Measurements from ENCODE around the gene COG2. TPM values are rescaled to one million over a fixed set of nuclear protein-coding genes. Genes with fewer than 3 reads are reported as not detected.

COG2 gene
- total RNA-seq, 1 experiment from 2014 or later: 59.2 TPM

DNA sequence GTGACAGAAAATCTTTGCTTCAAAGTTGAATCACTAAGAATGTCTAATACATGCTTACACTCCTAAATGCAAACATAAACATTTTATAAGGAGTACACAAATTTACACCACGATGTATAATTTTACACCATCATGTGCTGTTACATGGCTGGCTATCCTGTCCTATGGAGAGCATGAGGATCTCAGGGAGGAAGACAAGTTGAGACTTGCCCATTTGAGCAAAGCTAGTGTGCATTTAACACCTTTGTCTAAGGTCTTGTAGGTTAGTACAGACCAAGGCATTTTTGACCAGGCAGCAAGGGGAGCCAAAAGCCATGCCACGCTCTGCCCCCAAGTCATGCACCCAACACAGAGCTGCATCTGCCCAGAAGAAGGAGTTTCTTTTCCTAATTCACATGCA lies 14.5 kb upstream of the COG2 start:
- intact Hi-C loops (cut with micrococcal nuclease; ENCODE audit: unreplicated experiment): no loop called here
- Mint-ChIP-seq H3K4me3 (ENCODE audit: low read depth, unreplicated experiment) (no peak overlapping the region), H3K4me1 (ENCODE audit: low read depth, unreplicated experiment) (no peaks in the 10 kb centered on the region), H3K9me3 (ENCODE audit: low read depth, unreplicated experiment) (no peaks in the 10 kb centered on the region), H3K27ac (ENCODE audit: unreplicated experiment) (no peak overlapping the region), H3K27me3 (ENCODE audit: unreplicated experiment) (no peaks in the 10 kb centered on the region), H3K36me3 (ENCODE audit: insufficient read depth, unreplicated experiment) (no peaks in the 10 kb centered on the region)
- no peak for TF ChIP-seq CTCF (IDR thresholded peaks at IDR 0.05; ENCODE audit: unreplicated experiment)
- no TSS peak for BruUV-seq (replicated peaks)
- CTCF ChIA-PET: no interaction called here
- DNase-seq: no peak

DNA sequence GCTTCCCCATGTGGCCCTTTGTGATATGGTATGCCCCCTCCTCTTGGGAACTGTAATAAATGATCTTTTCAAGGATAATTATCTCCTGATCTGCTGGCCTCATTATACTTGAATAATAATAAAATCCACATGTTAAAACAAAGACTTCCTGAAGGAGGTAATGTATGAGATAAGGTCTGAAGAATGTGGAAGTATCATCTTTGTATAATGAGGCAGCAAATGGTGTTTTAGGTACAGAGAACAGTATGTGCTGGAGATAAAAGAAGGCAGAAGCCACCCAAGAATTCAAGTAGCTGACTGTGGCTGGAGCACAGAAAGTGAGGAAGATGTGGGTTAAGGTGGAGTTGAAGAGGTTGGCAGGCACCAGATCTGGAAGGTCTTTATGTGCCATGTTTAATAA lies 12.8 kb upstream of the COG2 start:
- TF ChIP-seq CTCF (IDR thresholded peaks at IDR 0.05; ENCODE audit: unreplicated experiment): no peak
- CTCF ChIA-PET: no interaction called here
- Mint-ChIP-seq H3K36me3 (ENCODE audit: insufficient read depth, unreplicated experiment) (no peaks in the 10 kb centered on the region), H3K4me1 (ENCODE audit: low read depth, unreplicated experiment) (no peaks in the 10 kb centered on the region), H3K27ac (ENCODE audit: unreplicated experiment) (no peak overlapping the region), H3K4me3 (ENCODE audit: low read depth, unreplicated experiment) (no peak overlapping the region), H3K9me3 (ENCODE audit: low read depth, unreplicated experiment) (no peaks in the 10 kb centered on the region), H3K27me3 (ENCODE audit: unreplicated experiment) (no peaks in the 10 kb centered on the region)
- intact Hi-C loops (cut with micrococcal nuclease; ENCODE audit: unreplicated experiment): no loop called here
- BruUV-seq (replicated peaks): no TSS peak
- no peak for DNase-seq

GRCh38 chr1:230631477-230631876 lies 10.8 kb upstream of the COG2 start:
- CTCF ChIA-PET: no interaction called here
- no TSS peak for BruUV-seq (replicated peaks)
- TF ChIP-seq CTCF (IDR thresholded peaks at IDR 0.05; ENCODE audit: unreplicated experiment): no peak
- no peak for DNase-seq
- H3K9me3 Mint-ChIP-seq (ENCODE audit: low read depth, unreplicated experiment): no peaks in the 10 kb centered on the region
- H3K4me3 Mint-ChIP-seq (ENCODE audit: low read depth, unreplicated experiment): no peak overlapping the region
- H3K27me3 Mint-ChIP-seq (ENCODE audit: unreplicated experiment): no peaks in the 10 kb centered on the region
- intact Hi-C loops (cut with micrococcal nuclease; ENCODE audit: unreplicated experiment): no loop called here
- no peaks in the 10 kb centered on the region for H3K36me3 Mint-ChIP-seq (ENCODE audit: insufficient read depth, unreplicated experiment)
- no peak overlapping the region for H3K27ac Mint-ChIP-seq (ENCODE audit: unreplicated experiment)
- H3K4me1 Mint-ChIP-seq (ENCODE audit: low read depth, unreplicated experiment): no peaks in the 10 kb centered on the region

DNA sequence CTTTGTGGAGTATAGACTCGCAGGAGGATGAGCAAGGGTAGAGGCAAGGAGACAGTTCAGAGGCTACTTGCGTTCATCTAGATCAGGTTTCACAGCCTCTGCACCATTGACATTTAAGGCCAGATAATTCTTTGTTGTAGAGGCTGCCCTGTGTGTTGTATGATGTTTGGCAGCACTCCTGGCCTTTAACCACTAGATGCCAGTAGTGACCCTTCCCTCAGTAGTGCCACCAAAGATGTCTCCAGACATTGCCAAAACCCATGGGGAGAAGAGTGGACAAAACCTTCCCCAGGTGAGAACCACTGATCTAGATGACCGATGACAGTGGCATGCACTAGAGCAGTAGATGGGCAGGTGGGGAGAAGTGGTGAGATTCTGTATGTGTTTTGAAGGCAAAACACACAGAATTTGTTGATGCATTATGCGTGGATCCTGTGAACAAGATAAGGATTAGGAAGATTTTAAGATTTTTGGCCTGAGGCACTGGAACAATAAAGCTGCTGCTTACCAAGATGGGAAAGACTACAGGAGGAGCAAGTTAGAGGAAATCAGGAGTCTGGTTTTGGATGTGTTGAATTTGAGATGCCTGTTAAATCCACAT lies 9.9 kb upstream of the COG2 start:
- no peaks in the 10 kb centered on the region for H3K36me3 Mint-ChIP-seq (ENCODE audit: insufficient read depth, unreplicated experiment)
- no peaks in the 10 kb centered on the region for H3K27me3 Mint-ChIP-seq (ENCODE audit: unreplicated experiment)
- CTCF ChIA-PET: no interaction called here
- DNase-seq: peak; percentile 54
- TF ChIP-seq CTCF (IDR thresholded peaks at IDR 0.05; ENCODE audit: unreplicated experiment): peak; percentile 78
- BruUV-seq (replicated peaks): no TSS peak
- no peak overlapping the region for H3K4me3 Mint-ChIP-seq (ENCODE audit: low read depth, unreplicated experiment)
- no peaks in the 10 kb centered on the region for H3K9me3 Mint-ChIP-seq (ENCODE audit: low read depth, unreplicated experiment)
- H3K27ac Mint-ChIP-seq (ENCODE audit: unreplicated experiment): no peak overlapping the region
- H3K4me1 Mint-ChIP-seq (ENCODE audit: low read depth, unreplicated experiment): no peaks in the 10 kb centered on the region
- intact Hi-C loops (cut with micrococcal nuclease; ENCODE audit: unreplicated experiment): loop anchor here (1.0 kb wide), 2 partner anchors 141 to 161 kb away; no protein-coding TSS in a partner anchor
